HG03460 (cell line): Measurements from ENCODE around the gene TNPO3.
"Not testable (repeated sequence)": the region's sequence is repeated elsewhere in the genome, so short reads cannot be mapped to it uniquely, and the experiment has no call there.

ENCODE experiments used
- ATAC-seq: cut with Tn5 transposase; IDR thresholded peaks from one replicate; pipeline ENCODE4 v1.9.1; 2021; ENCODE audit not compliant: unreplicated experiment

Gene TNPO3

GRCh38 chr7:129017933-129018538 is 36.9 kb downstream of the TNPO3 start:
- peak; percentile 88 for ATAC-seq

GRCh38 chr7:129017264-129017663 is 37.6 kb downstream of the TNPO3 start:
- no peak for ATAC-seq

- ATAC-seq, result no peak
Observed at GRCh38 chr7:129014501-129015101, 40.3 kb downstream of the TNPO3 start.

- no peak for ATAC-seq
Observed at GRCh38 chr7:129013048-129013724, 41.7 kb downstream of the TNPO3 start.

GRCh38 chr7:129012641-129013040 is 42.3 kb downstream of the TNPO3 start:
- ATAC-seq, result no peak

GRCh38 chr7:129010075-129010474 is 44.8 kb downstream of the TNPO3 start:
- ATAC-seq, result no peak

- ATAC-seq, result peak; percentile 74
Observed at GRCh38 chr7:129009437-129009836, 45.5 kb downstream of the TNPO3 start.

GRCh38 chr7:129008645-129009414 is 46.1 kb downstream of the TNPO3 start:
- peak; percentile 15 for ATAC-seq

- ATAC-seq, result no peak
Observed at GRCh38 chr7:129007572-129007971, 47.3 kb downstream of the TNPO3 start.

- no peak for ATAC-seq
Observed at GRCh38 chr7:129006636-129007414, 48.1 kb downstream of the TNPO3 start.

GRCh38 chr7:129005186-129005585 is 49.7 kb downstream of the TNPO3 start:
- no peak for ATAC-seq

GRCh38 chr7:128997181-128997580 is 57.7 kb downstream of the TNPO3 start:
- no peak for ATAC-seq

GRCh38 chr7:128994560-128994959 is 60.4 kb downstream of the TNPO3 start:
- not testable (repeated sequence) for ATAC-seq

GRCh38 chr7:128993419-128993818 is 61.5 kb downstream of the TNPO3 start:
- ATAC-seq, result no peak

- ATAC-seq, result no peak
Observed at GRCh38 chr7:128989961-128990360, 65.0 kb downstream of the TNPO3 start.

- ATAC-seq, result no peak
Observed at GRCh38 chr7:128988372-128988771, 66.5 kb downstream of the TNPO3 start.

- ATAC-seq, result no peak
Observed at GRCh38 chr7:128986609-128987008, 68.3 kb downstream of the TNPO3 start.

GRCh38 chr7:128985660-128986059 is 69.3 kb downstream of the TNPO3 start:
- ATAC-seq, result no peak

GRCh38 chr7:128982105-128982504 is 72.8 kb downstream of the TNPO3 start:
- no peak for ATAC-seq

- ATAC-seq, result no peak
Observed at GRCh38 chr7:128974241-128974934, 80.5 kb downstream of the TNPO3 start.
